ENCODE results near the gene ATCAY.

DNA sequence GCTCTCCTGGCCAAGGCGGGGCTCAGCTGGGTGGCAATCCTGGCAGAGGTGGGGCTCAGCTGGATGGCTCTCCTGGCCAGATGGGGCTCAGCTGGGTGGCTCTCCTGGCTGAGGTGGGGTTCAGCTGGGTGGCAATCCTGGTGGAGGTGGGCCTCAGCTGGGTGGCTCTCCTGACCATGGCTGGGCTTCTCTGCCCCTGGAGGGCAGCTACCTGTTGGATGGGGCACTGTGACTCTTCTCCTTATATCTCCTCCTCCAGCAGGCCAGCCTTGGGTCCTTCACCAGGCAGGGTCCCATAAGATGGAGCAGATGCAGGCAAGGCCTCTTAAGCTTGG is 28.3 kb upstream of the ATCAY start:
- TF ChIP-seq CTCF (IDR thresholded peaks at IDR 0.05) (no peak), POLR2A (IDR thresholded peaks at IDR 0.05) (no peak)

All from testis (tissue), 2 donors.